Right lobe of liver (tissue), 4 donors: ENCODE data around the gene TBKBP1.

Experiments
- POLR2A ChIP-seq: fragments of 450-650 bp; IDR thresholded peaks from one replicate; pipeline ENCODE4 v1.6.1; 2017; ENCODE audit warnings: antibody characterized with exemption, mild to moderate bottlenecking
- TF ChIP-seq, protein P1 (sequence below), 4 donors: fragments of 200-600 bp in 3 of 4; fragments of 450-650 bp in 1 of 4; IDR thresholded peaks; one replicate each; pipeline versions ENCODE4 v1.5.1 to v1.8.0; 2016 to 2022; ENCODE audit warnings: antibody characterized with exemption in 4 of 4, mild to moderate bottlenecking in 2 of 4
- donor health status: DM: no; HTN: no; CAD: no.
- donor health status: DM: no; HTN: no; CAD: no.
- donor health status: DM: no; HTN: yes; CAD: no.

DNA sequence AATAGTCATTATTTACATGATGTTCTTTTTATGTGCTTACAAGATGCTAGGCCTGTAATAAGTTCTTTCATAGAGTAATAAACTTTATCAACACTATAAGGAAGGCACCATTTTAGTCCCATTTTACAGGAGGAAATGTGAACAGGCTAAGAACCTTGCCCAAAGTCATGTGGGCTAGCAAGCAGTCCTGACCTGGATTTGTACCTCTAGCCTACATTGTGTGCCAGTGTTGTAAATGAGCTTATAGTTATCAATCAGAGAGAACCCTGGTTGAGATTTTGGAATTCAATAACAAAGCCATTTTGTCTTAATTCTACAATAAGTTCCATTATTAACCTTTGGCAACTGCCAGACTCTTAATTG lies 6.7 kb upstream of the TBKBP1 start:
- TF ChIP-seq, protein P1, sequence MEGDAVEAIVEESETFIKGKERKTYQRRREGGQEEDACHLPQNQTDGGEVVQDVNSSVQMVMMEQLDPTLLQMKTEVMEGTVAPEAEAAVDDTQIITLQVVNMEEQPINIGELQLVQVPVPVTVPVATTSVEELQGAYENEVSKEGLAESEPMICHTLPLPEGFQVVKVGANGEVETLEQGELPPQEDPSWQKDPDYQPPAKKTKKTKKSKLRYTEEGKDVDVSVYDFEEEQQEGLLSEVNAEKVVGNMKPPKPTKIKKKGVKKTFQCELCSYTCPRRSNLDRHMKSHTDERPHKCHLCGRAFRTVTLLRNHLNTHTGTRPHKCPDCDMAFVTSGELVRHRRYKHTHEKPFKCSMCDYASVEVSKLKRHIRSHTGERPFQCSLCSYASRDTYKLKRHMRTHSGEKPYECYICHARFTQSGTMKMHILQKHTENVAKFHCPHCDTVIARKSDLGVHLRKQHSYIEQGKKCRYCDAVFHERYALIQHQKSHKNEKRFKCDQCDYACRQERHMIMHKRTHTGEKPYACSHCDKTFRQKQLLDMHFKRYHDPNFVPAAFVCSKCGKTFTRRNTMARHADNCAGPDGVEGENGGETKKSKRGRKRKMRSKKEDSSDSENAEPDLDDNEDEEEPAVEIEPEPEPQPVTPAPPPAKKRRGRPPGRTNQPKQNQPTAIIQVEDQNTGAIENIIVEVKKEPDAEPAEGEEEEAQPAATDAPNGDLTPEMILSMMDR (IDR thresholded peaks at IDR 0.05): no peak
- no peak for TF ChIP-seq POLR2A
